ENCODE measurements around the gene OR5H15.
"Not testable (repeated sequence)": the region's sequence is repeated elsewhere in the genome, so short reads cannot be mapped to it uniquely, and the experiment has no call there.

- TF ChIP-seq CTCF (IDR thresholded peaks at IDR 0.05; ENCODE audit: insufficient read depth, low read depth, low read length); EZH2 (IDR thresholded peaks at IDR 0.05; ENCODE audit: insufficient read depth, low read length): not testable (repeated sequence)
Observed at GRCh38 chr3:98196293-98196692, 29.8 kb downstream of the OR5H15 start.

Measured in astrocyte (in vitro differentiated cells and primary cell).